ENCODE results near the gene OBSL1.

DNA sequence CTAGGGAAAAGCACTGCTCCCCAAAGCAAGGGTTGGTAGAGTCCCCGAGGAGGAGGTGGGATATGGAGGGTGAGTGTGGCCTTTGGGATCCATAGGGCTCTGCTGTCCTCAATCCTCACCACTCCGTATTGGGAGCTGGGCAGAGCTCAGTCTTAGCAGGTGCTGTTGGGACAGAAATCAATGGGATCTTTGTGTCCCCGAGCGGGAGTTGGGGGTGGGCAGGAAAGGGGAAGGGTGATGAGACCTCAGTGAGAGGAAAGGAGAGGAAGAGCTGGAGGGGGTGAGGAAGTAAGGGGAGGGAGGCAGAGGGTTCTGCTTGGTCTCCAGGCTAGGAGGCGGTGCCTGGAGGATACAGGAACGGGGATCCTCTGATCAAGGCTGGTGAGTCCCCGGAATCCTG is 54.5 kb downstream of the OBSL1 start:
- TF ChIP-seq POLR2AphosphoS5 (IDR thresholded peaks at IDR 0.05; ENCODE audit: low read depth, low read length) (no peak), POLR2A (IDR thresholded peaks at IDR 0.05; ENCODE audit: low read depth, low read length) (no peak)
